Measurements from ENCODE around the gene TAF6L.
"Not testable (repeated sequence)": the region's sequence is repeated elsewhere in the genome, so short reads cannot be mapped to it uniquely, and the experiment has no call there.

Gene TAF6L, protein sequence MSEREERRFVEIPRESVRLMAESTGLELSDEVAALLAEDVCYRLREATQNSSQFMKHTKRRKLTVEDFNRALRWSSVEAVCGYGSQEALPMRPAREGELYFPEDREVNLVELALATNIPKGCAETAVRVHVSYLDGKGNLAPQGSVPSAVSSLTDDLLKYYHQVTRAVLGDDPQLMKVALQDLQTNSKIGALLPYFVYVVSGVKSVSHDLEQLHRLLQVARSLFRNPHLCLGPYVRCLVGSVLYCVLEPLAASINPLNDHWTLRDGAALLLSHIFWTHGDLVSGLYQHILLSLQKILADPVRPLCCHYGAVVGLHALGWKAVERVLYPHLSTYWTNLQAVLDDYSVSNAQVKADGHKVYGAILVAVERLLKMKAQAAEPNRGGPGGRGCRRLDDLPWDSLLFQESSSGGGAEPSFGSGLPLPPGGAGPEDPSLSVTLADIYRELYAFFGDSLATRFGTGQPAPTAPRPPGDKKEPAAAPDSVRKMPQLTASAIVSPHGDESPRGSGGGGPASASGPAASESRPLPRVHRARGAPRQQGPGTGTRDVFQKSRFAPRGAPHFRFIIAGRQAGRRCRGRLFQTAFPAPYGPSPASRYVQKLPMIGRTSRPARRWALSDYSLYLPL

DNA sequence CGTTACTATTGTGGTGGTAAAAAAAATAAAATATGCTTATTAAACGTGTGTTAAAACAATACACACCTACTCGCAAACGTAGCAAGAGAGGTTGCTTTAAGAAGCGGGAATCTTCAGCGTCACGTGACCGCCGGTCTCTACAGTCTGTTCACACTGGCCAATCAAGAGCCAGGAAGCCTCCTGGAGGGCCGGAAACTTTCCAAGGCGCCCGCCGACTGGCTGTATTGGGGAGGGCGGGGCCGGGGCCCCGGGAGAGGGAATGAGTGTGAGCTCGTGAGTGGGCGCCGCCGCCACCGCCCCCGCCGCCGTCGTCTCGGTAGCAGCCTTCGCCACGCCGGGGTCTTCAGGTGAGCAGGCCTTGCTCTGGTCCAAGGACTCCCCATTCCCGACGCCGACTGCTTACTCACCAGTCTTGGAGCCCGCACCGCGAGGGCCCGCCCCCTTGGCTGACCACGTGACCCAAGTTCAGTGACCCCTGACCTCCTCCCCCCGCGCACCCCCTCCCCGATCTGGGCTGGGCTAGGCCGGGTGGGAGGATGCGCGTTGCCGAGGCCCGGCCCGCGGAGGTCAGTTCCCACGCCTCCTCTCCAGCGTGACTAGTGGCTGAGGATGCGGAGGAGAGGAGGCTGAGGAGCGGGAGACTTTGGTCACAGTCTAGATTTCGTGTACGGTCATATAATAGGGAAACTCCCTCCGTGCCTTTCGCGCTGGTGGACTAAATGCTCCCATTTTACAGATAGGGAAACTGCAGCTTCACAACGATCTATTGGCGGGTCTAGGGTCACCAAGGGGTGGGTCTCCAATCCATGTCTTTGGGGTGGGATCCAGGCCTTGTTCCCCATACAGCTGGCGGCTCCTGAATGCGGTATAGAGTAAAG is at the start of gene TAF6L:
TAF6L (plus strand) TSS at position 253 of the 878 bp plus-strand sequence. CDS start 4,388 bp downstream, outside the sequence.
- peak; percentile 92 for DNase-seq

- DNase-seq, result no peak
Measured at GRCh38 chr11:62721994-62722393, 49.2 kb upstream of the TAF6L start.

GRCh38 chr11:62724171-62724570 is 47.0 kb upstream of the TAF6L start:
- no peak for DNase-seq

GRCh38 chr11:62725646-62726045 is 45.5 kb upstream of the TAF6L start:
- no peak for DNase-seq

DNA sequence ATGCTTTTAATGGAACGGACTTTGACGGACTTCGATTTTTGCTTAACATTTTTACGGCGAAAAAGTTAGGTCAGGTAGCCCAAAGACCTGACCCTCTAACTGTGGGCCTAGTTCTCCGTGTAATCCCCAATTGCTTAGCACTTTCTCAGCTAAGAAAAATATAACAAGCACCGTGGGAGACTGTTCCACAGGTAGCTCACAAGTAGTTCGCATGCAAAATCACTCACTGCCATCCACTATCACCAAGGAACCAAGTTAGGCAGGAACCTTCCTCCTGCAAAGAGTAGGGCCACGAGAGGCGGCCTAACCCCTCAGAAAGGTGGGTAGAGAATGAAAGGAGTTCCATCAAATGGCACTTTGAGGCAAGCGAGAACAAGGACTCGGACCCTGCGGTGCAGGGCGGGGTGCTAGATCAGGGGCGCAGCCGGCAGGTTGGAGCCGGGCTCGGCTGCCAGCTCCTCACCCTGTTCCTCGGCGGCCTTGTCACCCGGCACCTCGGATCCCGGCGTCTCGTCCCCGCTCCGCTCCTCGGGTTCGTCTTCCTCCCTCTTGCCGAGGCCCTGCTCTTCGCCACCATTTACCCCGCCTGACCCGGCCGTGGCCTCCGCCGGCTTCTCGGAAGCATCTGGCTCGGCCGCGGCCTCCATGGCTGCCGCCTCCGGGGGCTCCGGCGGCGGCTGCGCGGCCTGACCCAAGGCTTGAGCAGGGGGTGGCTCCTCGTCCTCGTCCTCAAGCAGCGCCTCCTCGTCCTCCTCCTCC is 44.9 kb upstream of the TAF6L start:
- DNase-seq, result no peak

- DNase-seq, result no peak
Measured at GRCh38 chr11:62726915-62727164, 44.4 kb upstream of the TAF6L start.

DNA sequence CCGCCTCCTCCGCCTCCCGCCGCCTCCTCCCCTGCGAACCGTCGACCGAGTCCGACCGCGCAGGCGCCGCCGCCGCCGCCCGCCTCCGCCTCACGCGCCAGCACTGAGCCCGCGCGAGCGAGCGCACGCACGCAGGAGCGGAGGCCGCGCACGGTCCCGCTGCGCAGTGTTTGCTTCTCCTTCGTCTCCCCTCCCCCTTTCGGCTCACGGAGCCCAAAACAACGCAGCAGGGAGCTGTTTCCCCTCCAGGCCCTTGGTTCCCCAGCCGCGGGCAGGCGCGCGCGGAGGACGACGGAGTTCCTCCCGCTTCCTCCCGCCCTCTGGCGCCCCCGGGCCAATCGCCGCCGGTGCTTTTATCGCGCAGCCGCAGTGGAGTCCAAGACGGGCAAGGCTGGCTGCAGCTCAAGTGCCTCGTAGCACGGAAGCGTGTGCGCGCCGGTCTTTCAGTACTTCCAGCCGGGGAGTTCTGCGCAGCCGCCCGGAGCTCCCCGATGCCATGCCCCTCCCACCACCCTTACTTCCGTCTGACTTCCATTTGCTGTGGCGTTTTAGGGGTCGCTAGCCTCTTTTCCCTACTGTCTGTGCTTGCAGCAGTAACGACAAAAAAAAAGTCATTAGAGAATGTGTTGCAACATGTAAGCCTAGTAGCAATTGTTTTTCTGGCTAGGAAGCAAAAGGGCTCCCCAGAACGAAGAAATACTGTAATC is 43.9 kb upstream of the TAF6L start, which contains the start of gene HNRNPUL2:
HNRNPUL2 (minus strand) TSS at position 293 of the 707 bp plus-strand sequence. CDS start 301 bp downstream, outside the sequence.
- peak; percentile 93 for DNase-seq

DNA sequence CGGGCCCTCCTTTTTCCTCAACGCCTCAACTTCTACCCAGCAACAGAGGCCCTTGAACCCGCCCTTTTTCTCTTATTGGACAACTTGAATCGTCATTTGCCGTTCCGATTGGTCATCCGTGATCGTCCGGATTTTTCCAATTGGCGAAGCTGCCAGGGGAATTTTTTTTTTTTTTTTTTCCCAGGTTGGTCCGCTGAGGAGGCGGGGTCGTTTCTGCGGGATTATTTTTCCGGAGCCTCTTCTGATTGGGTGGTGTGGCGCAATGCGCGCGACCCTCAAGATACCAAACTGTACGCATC is 43.4 kb upstream of the TAF6L start:
- peak; percentile 92 for DNase-seq

GRCh38 chr11:62728171-62728988 is 42.8 kb upstream of the TAF6L start, which contains the start of gene TTC9C:
Gene TTC9C, plus strand, starts transcription at chr11:62728486. Its CDS starts 363 bp downstream, at chr11:62728849.
- DNase-seq, result peak; percentile 66

DNA sequence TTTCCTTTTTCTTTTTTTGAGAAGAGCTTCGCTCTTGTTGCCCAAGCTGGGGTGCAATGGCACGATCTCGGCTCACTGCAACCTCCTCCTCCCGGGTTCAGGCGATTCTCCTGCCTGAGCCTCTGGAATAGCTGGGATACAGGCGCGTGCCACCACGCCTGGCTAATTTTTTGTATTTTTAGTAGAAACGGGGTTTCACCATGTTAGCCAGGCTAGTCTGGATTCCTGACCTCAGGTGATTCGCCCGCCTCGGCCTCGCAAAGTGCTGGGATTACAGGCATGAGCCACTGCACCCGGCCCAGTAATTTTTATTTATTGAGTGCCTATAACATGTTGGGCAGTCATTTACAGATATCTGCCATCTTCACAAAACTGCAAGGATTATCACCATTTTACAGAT is 41.1 kb upstream of the TAF6L start:
- not testable (repeated sequence) for DNase-seq

GRCh38 chr11:62732830-62733229 is 38.4 kb upstream of the TAF6L start:
- DNase-seq, result no peak

DNA sequence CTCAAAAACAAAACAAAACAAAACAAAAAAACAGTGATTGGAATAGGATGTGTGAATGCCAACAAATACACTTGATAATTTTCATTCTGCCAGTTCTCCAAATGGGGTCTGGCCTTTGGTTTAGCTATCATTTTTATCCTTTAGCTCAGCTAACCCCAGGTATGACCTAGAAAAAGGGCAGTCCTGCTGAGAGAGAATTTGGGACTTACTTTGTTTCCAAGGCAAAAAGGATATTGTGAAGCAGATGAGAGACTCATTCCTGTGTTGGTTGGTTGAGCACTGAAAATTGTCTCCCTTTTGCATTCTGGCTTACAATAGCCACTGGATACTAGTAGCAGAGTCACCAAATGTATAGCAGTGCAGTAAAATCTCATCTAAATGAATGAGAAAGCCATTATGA is 34.0 kb upstream of the TAF6L start:
- DNase-seq, result no peak

DNA sequence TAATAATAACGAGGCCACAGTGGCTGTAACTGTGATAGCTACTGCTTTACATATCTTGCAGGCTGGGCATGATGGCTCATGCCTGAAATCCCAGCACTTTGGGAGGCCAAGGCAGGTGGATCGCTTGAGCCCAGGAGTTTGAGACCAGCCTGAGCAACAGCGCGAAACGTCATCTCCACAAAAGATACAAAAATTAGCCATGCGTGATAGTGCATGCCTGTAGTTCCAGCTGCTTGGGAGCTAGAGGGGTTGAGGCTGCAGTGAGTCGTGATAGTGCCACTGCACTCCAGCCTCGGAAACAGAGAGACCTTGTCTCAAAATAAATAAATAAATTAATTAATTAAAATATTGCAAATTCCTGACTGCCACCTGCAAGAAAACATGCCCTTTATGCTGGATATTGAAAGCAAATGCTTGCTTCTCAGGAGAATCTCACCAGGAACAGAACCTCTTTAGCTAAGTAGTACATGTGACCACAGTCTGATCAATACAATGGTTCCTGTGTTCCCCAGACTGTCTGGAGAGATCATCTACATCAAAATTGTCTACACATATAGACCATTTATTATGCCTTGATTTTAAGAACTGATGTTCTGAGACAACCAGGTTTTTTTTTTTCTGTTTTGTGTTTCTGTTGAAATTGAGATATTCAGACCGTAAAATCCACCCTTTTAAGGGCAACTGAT is 23.6 kb upstream of the TAF6L start:
- no peak for DNase-seq

- not testable (repeated sequence) for DNase-seq
Measured at GRCh38 chr11:62749931-62750330, 21.3 kb upstream of the TAF6L start.

GRCh38 chr11:62752177-62752785 is 18.9 kb upstream of the TAF6L start:
- DNase-seq, result no peak

- DNase-seq, result no peak
Measured at GRCh38 chr11:62752994-62753735, 18.0 kb upstream of the TAF6L start.

GRCh38 chr11:62753736-62754603 is 17.2 kb upstream of the TAF6L start, which contains the start of gene ZBTB3:
Gene ZBTB3, minus strand, starts transcription at chr11:62754160. Its CDS starts 496 bp downstream, at chr11:62753664.
- peak; percentile 99 for DNase-seq

DNA sequence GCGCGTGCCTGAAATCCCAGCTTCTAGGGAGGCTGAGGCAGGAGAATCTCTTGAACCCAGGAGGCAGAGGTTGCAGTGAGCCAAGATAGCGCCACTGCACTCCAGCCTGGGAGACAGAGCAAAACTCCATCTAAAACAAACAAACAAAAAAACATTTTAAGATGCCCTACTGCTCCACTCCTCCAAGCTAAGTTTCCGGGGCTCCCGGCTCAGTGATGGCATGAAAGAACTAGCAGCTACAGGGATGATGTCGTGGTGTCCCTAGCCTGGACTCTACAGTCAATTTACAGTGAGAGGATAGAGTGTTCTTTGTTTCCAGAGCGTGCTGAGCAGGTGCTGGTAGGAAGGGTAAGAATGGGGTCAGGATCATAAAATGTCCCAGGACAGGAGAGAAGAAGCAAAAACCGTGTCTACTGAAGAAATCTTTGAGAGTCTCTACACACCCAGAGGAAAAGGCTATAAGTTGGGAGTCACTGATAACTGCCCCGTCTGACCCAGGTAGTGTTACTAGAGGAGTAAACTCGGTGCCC is 16.0 kb upstream of the TAF6L start:
- no peak for DNase-seq

Measured in NCI-H1436 treated with DMSO at 0.1 percent for 48 hours (cell line).